PC-9 (cell line): ENCODE measurements around the gene BANP. TPM values are rescaled to one million over a fixed set of nuclear protein-coding genes. Genes with fewer than 3 reads are reported as not detected.

Experiments used
- BruUV-seq: library from RNA; stranded (reverse); fragments of 400-500 nt; replicated peaks from 2 replicates; lab custom pipeline; 2021; lab: Mats Ljungman, UMichigan
- CTCF ChIA-PET: fragments of 300-600 bp; sonication (Branson Sonifier 250); formaldehyde crosslinking; loops from one replicate; lab custom pipeline; 2022; ENCODE audit warnings: antibody characterized with exemption; lab: Charles Lee
- POLR2A ChIA-PET: fragments of 300-600 bp; sonication (Branson Sonifier 250); formaldehyde crosslinking; loops from one replicate; lab custom pipeline; 2022; ENCODE audit warnings: antibody characterized with exemption; ENCODE audit not compliant: unreplicated experiment; lab: Charles Lee
- DNase-seq, 2 experiments: peaks; one replicate each; pipeline versions ENCODE4 v3.0.0 to v3.0.0-alpha.2; 2015 to 2022; ENCODE audit warnings: mixed read lengths in 1 of 2
- H2AFZ ChIP-seq: fragments of 200-600 bp; sonication (generic); 2 replicates; pipeline ENCODE4 v1.8.1; 2017; ENCODE audit warnings: antibody characterized with exemption
- H3F3A ChIP-seq: fragments of 200-600 bp; sonication (generic); 2 replicates; pipeline ENCODE4 v1.8.1; 2017; ENCODE audit warnings: antibody characterized with exemption, mild to moderate bottlenecking, low read depth; ENCODE audit not compliant: insufficient read depth
- H3K27ac ChIP-seq: fragments of 200-600 bp; sonication (generic); 2 replicates; pipeline ENCODE4 v1.6.1; 2016; ENCODE audit warnings: mixed run types
- H3K27me3 ChIP-seq: fragments of 200-600 bp; sonication (generic); 2 replicates; pipeline ENCODE4 v1.6.1; 2016; ENCODE audit warnings: low read depth, mixed run types; ENCODE audit not compliant: insufficient read depth
- H3K36me3 ChIP-seq: fragments of 200-600 bp; sonication (generic); 2 replicates; pipeline ENCODE4 v1.6.1; 2016; ENCODE audit warnings: low read depth, mixed run types
- H3K4me1 ChIP-seq: fragments of 200-600 bp; sonication (generic); replicated peaks from 2 replicates; pipeline ENCODE4 v1.6.1; 2016; ENCODE audit warnings: mixed run types; ENCODE audit not compliant: insufficient read depth
- H3K4me2 ChIP-seq: fragments of 200-600 bp; sonication (generic); 2 replicates; pipeline ENCODE4 v1.6.1; 2017; ENCODE audit warnings: mixed run types
- H3K4me3 ChIP-seq: fragments of 200-600 bp; sonication (generic); 2 replicates; pipeline ENCODE4 v1.6.1; 2016; ENCODE audit warnings: mixed run types
- H3K79me2 ChIP-seq: fragments of 200-600 bp; sonication (generic); 2 replicates; pipeline ENCODE4 v1.6.1; 2017; ENCODE audit warnings: low read depth, mixed run types
- H3K9me2 ChIP-seq: fragments of 200-600 bp; sonication (generic); 2 replicates; pipeline ENCODE4 v1.8.1; 2017; ENCODE audit warnings: mild to moderate bottlenecking; ENCODE audit not compliant: insufficient read depth
- H3K9me3 ChIP-seq: fragments of 200-600 bp; sonication (generic); 2 replicates; pipeline ENCODE4 v1.8.1; 2016; ENCODE audit warnings: low read depth; ENCODE audit not compliant: insufficient read depth
- H4K20me1 ChIP-seq: fragments of 200-600 bp; sonication (generic); 2 replicates; pipeline ENCODE4 v1.8.1; 2017; ENCODE audit not compliant: insufficient read depth
- CTCF ChIP-seq: fragments of 200-600 bp; sonication (generic); conservative IDR thresholded peaks from 2 replicates; pipeline ENCODE4 v1.6.1; 2017; ENCODE audit warnings: mixed run types, antibody characterized with exemption, mild to moderate bottlenecking, moderate library complexity
- EZH2 ChIP-seq: fragments of 200-600 bp; sonication (generic); IDR thresholded peaks from 2 replicates; pipeline ENCODE4 v1.8.0; 2017; ENCODE audit warnings: antibody characterized with exemption, low read depth
- intact Hi-C: fragments of 100-400 bp; cut with micrococcal nuclease; formaldehyde crosslinking; loops from one replicate; pipeline ENCODE4 v1.10.0; 2022; ENCODE audit not compliant: unreplicated experiment
- total RNA-seq: library from RNA; stranded (reverse); gene quantifications from 2 replicates; pipeline ENCODE4 v1.2.3, GENCODE V29; 2021

BANP gene
- total RNA-seq, 1 experiment from 2014 or later: 73.2 TPM

GRCh38 chr16:88048985-88049384, 97.8 kb downstream of the BANP start:
- no peaks in the 10 kb centered on the region for H3K79me2 ChIP-seq
- no peaks in the 10 kb centered on the region for H4K20me1 ChIP-seq
- TF ChIP-seq EZH2 (no peak), CTCF (no peak)
- no TSS peak for BruUV-seq
- no peaks in the 10 kb centered on the region for H3K9me3 ChIP-seq
- ChIA-PET CTCF (no interaction called here), POLR2A (no interaction called here)
- no peaks in the 10 kb centered on the region for H3K4me1 ChIP-seq
- H3K36me3 ChIP-seq: no peaks in the 10 kb centered on the region
- H3K27ac ChIP-seq: no peak overlapping the region
- intact Hi-C loops: no loop called here
- H3K4me3 ChIP-seq: no peak overlapping the region
- no peaks in the 10 kb centered on the region for H3K27me3 ChIP-seq
- DNase-seq: no peak
- no peak overlapping the region for H3K4me2 ChIP-seq
- H3F3A ChIP-seq: no peaks in the 10 kb centered on the region
- no peak overlapping the region for H2AFZ ChIP-seq
- H3K9me2 ChIP-seq: no peaks in the 10 kb centered on the region

GRCh38 chr16:88049561-88050545, 98.6 kb downstream of the BANP start:
- Histone ChIP-seq H3K79me2 (no peaks in the 10 kb centered on the region), H3K4me2 (no peak overlapping the region), H3K27me3 (no peaks in the 10 kb centered on the region), H3K9me3 (no peaks in the 10 kb centered on the region), H3K36me3 (no peaks in the 10 kb centered on the region), H3K4me1 (no peaks in the 10 kb centered on the region), H3F3A (no peaks in the 10 kb centered on the region), H4K20me1 (no peaks in the 10 kb centered on the region), H3K4me3 (no peak overlapping the region), H2AFZ (no peak overlapping the region), H3K9me2 (no peaks in the 10 kb centered on the region), H3K27ac (no peak overlapping the region)
- ChIA-PET CTCF (interaction anchor here (0.5 kb wide), 1 partner anchor 114 kb away, joined by 7 read pairs; no protein-coding TSS in a partner anchor), POLR2A (no interaction called here)
- no peak for TF ChIP-seq CTCF
- BruUV-seq: no TSS peak
- intact Hi-C loops: no loop called here
- no peak for DNase-seq

GRCh38 chr16:88050952-88051660, 99.9 kb downstream of the BANP start:
- BruUV-seq: no TSS peak
- Histone ChIP-seq H3K4me1 (no peaks in the 10 kb centered on the region), H3K9me2 (no peaks in the 10 kb centered on the region), H3K9me3 (no peaks in the 10 kb centered on the region), H3K27ac (no peak overlapping the region), H3K4me3 (no peak overlapping the region), H3K27me3 (no peaks in the 10 kb centered on the region), H3F3A (no peaks in the 10 kb centered on the region), H3K4me2 (no peak overlapping the region), H3K36me3 (no peaks in the 10 kb centered on the region), H2AFZ (no peak overlapping the region), H4K20me1 (no peaks in the 10 kb centered on the region), H3K79me2 (no peaks in the 10 kb centered on the region)
- TF ChIP-seq CTCF: no peak
- no peak for TF ChIP-seq EZH2
- intact Hi-C loops: no loop called here
- no peak for DNase-seq
- POLR2A ChIA-PET: no interaction called here
- CTCF ChIA-PET: no interaction called here
